ENCODE results near the gene ZBTB40. TPM values are rescaled to one million over a fixed set of nuclear protein-coding genes. Genes with fewer than 3 reads are reported as not detected.

Gene ZBTB40
- total RNA-seq, 1 experiment from 2014 or later: 16.3 TPM

DNA sequence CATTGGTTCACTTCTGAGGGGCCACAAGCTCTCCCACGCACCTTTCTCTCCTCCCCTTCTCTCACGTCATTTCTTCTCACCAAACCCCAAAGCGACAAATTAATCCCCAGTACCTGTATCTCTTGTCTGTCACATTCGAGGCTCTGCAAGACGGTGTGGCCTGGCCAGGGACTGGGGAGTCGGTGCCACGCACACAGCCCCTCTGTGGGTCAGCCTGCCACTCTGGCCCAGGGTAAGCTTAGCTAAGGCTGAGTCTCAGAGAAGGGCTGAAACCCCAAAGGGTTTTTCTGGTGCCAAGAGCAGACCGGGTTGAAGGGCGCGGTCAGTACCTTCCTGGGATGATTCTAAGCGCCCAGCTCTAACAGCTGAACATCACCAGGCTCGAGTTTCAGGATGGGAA lies 34.2 kb upstream of the ZBTB40 start:
- no peak overlapping the region for H4K91ac ChIP-seq (ENCODE audit: insufficient read length, low read depth, low read length)
- no peak overlapping the region for H2BK15ac ChIP-seq (ENCODE audit: low read depth, low read length)
- no peak overlapping the region for H3K23ac ChIP-seq (ENCODE audit: insufficient read length, low read depth, low read length)
- Mint-ChIP-seq H3K27ac (no peak overlapping the region), H3K36me3 (ENCODE audit: insufficient read depth in 1 of 3, low read depth in 3 of 3) (no peaks in the 10 kb centered on the region), H3K4me3 (peak overlapping the region in 1 of 2 experiments; percentile 5; a peak in 1 of 5 replicates), H3K9me3 (no peaks in the 10 kb centered on the region), H3K4me1 (peaks cover 16 to 19% of the 10 kb centered on the region in 2 experiments), H3K27me3 (ENCODE audit: low read depth) (peaks cover 3% of the 10 kb centered on the region)
- no peak overlapping the region for H3K56ac ChIP-seq (ENCODE audit: insufficient read length, low read depth, low read length)
- no peaks in the 10 kb centered on the region; the same call in 1 of the 2 replicates for H3K4me1 ChIP-seq (ENCODE audit: insufficient read depth, low read length)
- no peak overlapping the region for H2BK12ac ChIP-seq (ENCODE audit: insufficient read length, low read depth, low read length)
- WGBS (ENCODE audit: extremely low coverage, insufficient read length, low lambda C conversion rate): 100% methylated on average over 2 of the region's 12 CpGs
- H3K27ac ChIP-seq (ENCODE audit: insufficient read length, low read depth, low read length): no peak overlapping the region
- H3K4ac ChIP-seq (ENCODE audit: low read depth, low read length): no peak overlapping the region
- H2BK5ac ChIP-seq (ENCODE audit: insufficient read length, low read length): no peak overlapping the region
- H2AFZ ChIP-seq (ENCODE audit: low read length): no peak overlapping the region
- H3K9ac ChIP-seq (ENCODE audit: extremely low read depth, insufficient read length, low read length): no peak overlapping the region
- H3K14ac ChIP-seq (ENCODE audit: insufficient read depth, low read length): no peak overlapping the region
- no peak for DNase-seq
- H2BK20ac ChIP-seq (ENCODE audit: low read depth, low read length, poor library complexity, severe bottlenecking): no peak overlapping the region
- H4K20me1 ChIP-seq (ENCODE audit: control insufficient read depth, insufficient read depth, insufficient read length): no peaks in the 10 kb centered on the region
- H3T11ph ChIP-seq (ENCODE audit: low read length): no peak overlapping the region
- no peak overlapping the region for H4K5ac ChIP-seq (ENCODE audit: insufficient read length, low read depth, low read length)
- no peak overlapping the region for H3K18ac ChIP-seq (ENCODE audit: insufficient read length, low read depth, low read length)
- TF ChIP-seq, protein P1, sequence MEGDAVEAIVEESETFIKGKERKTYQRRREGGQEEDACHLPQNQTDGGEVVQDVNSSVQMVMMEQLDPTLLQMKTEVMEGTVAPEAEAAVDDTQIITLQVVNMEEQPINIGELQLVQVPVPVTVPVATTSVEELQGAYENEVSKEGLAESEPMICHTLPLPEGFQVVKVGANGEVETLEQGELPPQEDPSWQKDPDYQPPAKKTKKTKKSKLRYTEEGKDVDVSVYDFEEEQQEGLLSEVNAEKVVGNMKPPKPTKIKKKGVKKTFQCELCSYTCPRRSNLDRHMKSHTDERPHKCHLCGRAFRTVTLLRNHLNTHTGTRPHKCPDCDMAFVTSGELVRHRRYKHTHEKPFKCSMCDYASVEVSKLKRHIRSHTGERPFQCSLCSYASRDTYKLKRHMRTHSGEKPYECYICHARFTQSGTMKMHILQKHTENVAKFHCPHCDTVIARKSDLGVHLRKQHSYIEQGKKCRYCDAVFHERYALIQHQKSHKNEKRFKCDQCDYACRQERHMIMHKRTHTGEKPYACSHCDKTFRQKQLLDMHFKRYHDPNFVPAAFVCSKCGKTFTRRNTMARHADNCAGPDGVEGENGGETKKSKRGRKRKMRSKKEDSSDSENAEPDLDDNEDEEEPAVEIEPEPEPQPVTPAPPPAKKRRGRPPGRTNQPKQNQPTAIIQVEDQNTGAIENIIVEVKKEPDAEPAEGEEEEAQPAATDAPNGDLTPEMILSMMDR (conservative IDR thresholded peaks at IDR 0.05): no peak
- H2BK120ac ChIP-seq (ENCODE audit: low read depth, low read length, poor library complexity, severe bottlenecking): no peak overlapping the region
- no peaks in the 10 kb centered on the region for H3K79me1 ChIP-seq (ENCODE audit: insufficient read depth, low read depth, low read length, poor library complexity, severe bottlenecking)
- H2AK5ac ChIP-seq (ENCODE audit: insufficient read length, low read length): no peak overlapping the region
- H3K23me2 ChIP-seq (ENCODE audit: insufficient read length, low read depth, low read length, poor library complexity, severe bottlenecking): no peaks in the 10 kb centered on the region
- no peaks in the 10 kb centered on the region for H3K79me2 ChIP-seq (ENCODE audit: insufficient read depth, low read length)
- no peak overlapping the region for H4K8ac ChIP-seq (replicated peaks; ENCODE audit: insufficient read length, low read depth, low read length)
- H3K4me2 ChIP-seq (ENCODE audit: insufficient read depth, insufficient read length, low read length): no peak overlapping the region
- no peaks in the 10 kb centered on the region for H3K27me3 ChIP-seq (ENCODE audit: insufficient read depth, low read length)
- H3K9me3 ChIP-seq (ENCODE audit: control insufficient read depth, low read depth, low read length): no peaks in the 10 kb centered on the region
